HG03439 (cell line): Measurements from ENCODE around the gene C6orf141.
"Not testable (repeated sequence)": the region's sequence is repeated elsewhere in the genome, so short reads cannot be mapped to it uniquely, and the experiment has no call there.

Source experiments
- ATAC-seq: cut with Tn5 transposase; IDR thresholded peaks from one replicate; pipeline ENCODE4 v1.9.1; 2021; ENCODE audit warnings: mild to moderate bottlenecking, moderate library complexity; ENCODE audit not compliant: unreplicated experiment

C6orf141 gene

DNA sequence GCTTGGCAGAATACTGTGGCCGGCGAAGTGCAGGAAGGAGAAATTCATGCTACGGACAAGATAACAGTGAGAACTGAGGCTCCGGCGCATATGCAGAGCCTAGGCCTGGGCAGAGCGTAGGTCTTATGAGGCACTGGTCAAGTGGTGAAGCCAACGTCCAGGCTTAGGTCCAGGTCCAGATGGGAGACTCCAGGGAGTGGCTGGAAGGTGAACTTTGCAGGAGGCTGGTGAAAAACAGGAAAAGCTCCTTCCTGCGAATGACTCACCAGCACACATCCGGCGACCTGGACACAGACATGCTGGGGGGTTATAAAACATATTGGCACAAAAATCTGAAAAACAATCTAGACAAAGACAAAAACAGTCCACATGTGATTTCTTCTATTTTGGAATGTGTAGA, 15.4 kb downstream of the C6orf141 start:
- no peak for ATAC-seq

- no peak for ATAC-seq
Observed at GRCh38 chr6:49570474-49571079, 20.1 kb downstream of the C6orf141 start.

DNA sequence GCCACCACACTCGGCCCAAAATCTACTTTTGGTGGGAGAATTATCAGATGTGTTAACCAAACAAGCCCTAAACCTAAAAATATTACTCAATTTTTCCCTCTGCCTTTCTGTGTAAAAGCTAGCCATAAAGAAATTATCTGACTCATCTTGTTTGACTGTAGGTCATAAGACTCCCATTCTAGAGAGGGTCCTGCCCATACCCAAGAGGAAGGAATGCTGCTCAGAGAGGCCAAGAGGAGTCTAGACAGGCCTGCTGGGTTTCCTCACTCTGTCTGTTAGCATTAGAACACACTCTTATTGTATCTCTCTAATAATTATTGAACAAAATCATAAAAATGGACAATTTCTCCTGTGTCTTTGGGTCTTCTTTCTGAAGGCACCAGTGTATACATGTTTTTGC, 26.1 kb downstream of the C6orf141 start:
- ATAC-seq: no peak

GRCh38 chr6:49579649-49580048, 29.2 kb downstream of the C6orf141 start:
- no peak for ATAC-seq

GRCh38 chr6:49582529-49582928, 32.1 kb downstream of the C6orf141 start:
- no peak for ATAC-seq

GRCh38 chr6:49587262-49587661, 36.8 kb downstream of the C6orf141 start:
- not testable (repeated sequence) for ATAC-seq
